KMS-11 (cell line): ENCODE results near the gene UBTD2.

Source experiments
- H2AFZ ChIP-seq: fragments of 200-600 bp; sonication (generic); 2 replicates; pipeline ENCODE4 v1.6.1; 2016; ENCODE audit warnings: antibody characterized with exemption, mixed run types, low read depth
- H3K27ac ChIP-seq: fragments of 200-600 bp; sonication (generic); 2 replicates; pipeline ENCODE4 v1.6.1; 2016; ENCODE audit warnings: mild to moderate bottlenecking, mixed run types
- H3K27me3 ChIP-seq: fragments of 200-600 bp; sonication (generic); 2 replicates; pipeline ENCODE4 v1.6.1; 2017; ENCODE audit warnings: mild to moderate bottlenecking, low read depth, mixed run types, moderate library complexity; ENCODE audit not compliant: insufficient read depth
- H3K36me3 ChIP-seq: fragments of 200-600 bp; sonication (generic); 2 replicates; pipeline ENCODE4 v1.6.1; 2017; ENCODE audit warnings: mild to moderate bottlenecking, mixed run types; ENCODE audit not compliant: insufficient read depth
- H3K4me1 ChIP-seq: fragments of 200-600 bp; sonication (generic); 2 replicates; pipeline ENCODE4 v1.6.1; 2016; ENCODE audit warnings: mild to moderate bottlenecking, low read depth, mixed run types; ENCODE audit not compliant: poor library complexity, severe bottlenecking
- H3K4me2 ChIP-seq: fragments of 200-600 bp; sonication (generic); 2 replicates; pipeline ENCODE4 v1.7.0; 2016; ENCODE audit warnings: mild to moderate bottlenecking, mixed run types
- H3K4me3 ChIP-seq: fragments of 200-600 bp; sonication (generic); IDR thresholded peaks from 2 replicates; pipeline ENCODE4 v1.6.1; 2017; ENCODE audit warnings: low read depth, low read length, mixed read lengths; ENCODE audit not compliant: insufficient read depth
- H3K79me2 ChIP-seq: fragments of 200-600 bp; sonication (generic); 2 replicates; pipeline ENCODE4 v1.6.1; 2016; ENCODE audit warnings: low read depth, mixed run types; ENCODE audit not compliant: insufficient read depth
- H3K9ac ChIP-seq: fragments of 200-600 bp; sonication (generic); 2 replicates; pipeline ENCODE4 v1.6.1; 2016; ENCODE audit warnings: mild to moderate bottlenecking, mixed run types
- H4K20me1 ChIP-seq: fragments of 200-600 bp; sonication (generic); 2 replicates; pipeline ENCODE4 v1.6.1; 2016; ENCODE audit warnings: mild to moderate bottlenecking, mixed run types; ENCODE audit not compliant: insufficient read depth
- TF ChIP-seq, protein P1 (sequence below): fragments of 200-600 bp; sonication (generic); conservative IDR thresholded peaks from 2 replicates; pipeline ENCODE4 v1.6.1; 2017; ENCODE audit warnings: low read depth, mild to moderate bottlenecking, antibody characterized with exemption, low read length, moderate library complexity, mixed read lengths

UBTD2 gene

DNA sequence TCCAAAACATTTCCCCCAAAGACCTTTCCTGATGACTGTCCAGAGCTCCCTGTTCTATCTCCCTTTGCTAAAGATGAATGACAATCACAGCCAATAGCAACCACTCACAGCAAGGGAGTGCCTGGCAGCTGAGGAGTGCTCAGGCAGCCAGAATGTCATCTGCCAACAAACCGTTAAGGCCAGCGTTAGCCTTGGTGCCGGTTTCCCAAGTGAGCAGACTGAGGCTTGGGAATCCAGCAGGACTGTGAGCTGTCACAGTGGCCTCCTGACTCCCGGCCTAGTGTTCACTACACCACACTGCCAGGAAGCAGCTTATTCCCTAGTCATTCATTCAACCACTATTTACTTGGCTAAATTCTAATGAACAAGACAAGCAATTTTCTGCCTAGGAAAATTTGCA, 120.2 kb downstream of the UBTD2 start:
- H3K79me2 ChIP-seq: no peaks in the 10 kb centered on the region
- H3K9ac ChIP-seq: no peak overlapping the region
- H3K4me2 ChIP-seq: no peak overlapping the region
- TF ChIP-seq, protein P1, sequence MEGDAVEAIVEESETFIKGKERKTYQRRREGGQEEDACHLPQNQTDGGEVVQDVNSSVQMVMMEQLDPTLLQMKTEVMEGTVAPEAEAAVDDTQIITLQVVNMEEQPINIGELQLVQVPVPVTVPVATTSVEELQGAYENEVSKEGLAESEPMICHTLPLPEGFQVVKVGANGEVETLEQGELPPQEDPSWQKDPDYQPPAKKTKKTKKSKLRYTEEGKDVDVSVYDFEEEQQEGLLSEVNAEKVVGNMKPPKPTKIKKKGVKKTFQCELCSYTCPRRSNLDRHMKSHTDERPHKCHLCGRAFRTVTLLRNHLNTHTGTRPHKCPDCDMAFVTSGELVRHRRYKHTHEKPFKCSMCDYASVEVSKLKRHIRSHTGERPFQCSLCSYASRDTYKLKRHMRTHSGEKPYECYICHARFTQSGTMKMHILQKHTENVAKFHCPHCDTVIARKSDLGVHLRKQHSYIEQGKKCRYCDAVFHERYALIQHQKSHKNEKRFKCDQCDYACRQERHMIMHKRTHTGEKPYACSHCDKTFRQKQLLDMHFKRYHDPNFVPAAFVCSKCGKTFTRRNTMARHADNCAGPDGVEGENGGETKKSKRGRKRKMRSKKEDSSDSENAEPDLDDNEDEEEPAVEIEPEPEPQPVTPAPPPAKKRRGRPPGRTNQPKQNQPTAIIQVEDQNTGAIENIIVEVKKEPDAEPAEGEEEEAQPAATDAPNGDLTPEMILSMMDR: no peak
- H3K4me1 ChIP-seq: no peaks in the 10 kb centered on the region
- H2AFZ ChIP-seq: no peak overlapping the region
- H3K27me3 ChIP-seq: no peaks in the 10 kb centered on the region
- H3K27ac ChIP-seq: no peak overlapping the region
- H4K20me1 ChIP-seq: no peaks in the 10 kb centered on the region
- no peak overlapping the region for H3K4me3 ChIP-seq
- no peaks in the 10 kb centered on the region for H3K36me3 ChIP-seq

DNA sequence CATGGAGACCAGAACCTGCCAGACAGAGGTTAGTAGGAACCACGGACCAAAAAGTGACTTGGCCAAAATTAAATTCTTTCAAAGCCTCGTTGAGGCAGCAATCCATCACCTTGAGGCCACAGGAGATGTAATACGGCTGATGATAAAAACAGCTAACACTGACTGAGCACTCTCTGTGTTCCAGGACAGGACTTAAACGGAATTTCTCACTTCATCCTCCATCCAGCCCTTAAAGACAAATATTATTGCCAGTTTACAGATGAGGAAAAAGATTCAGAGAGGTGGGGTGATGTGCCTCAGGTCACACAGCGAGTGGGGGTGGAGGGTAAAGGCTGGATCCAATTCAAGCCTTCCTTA, 120.6 kb downstream of the UBTD2 start:
- Histone ChIP-seq H3K27ac (no peak overlapping the region), H3K4me2 (no peak overlapping the region), H3K4me3 (no peak overlapping the region), H3K27me3 (no peaks in the 10 kb centered on the region), H3K79me2 (no peaks in the 10 kb centered on the region), H4K20me1 (no peaks in the 10 kb centered on the region), H3K36me3 (no peaks in the 10 kb centered on the region), H3K9ac (no peak overlapping the region), H2AFZ (no peak overlapping the region), H3K4me1 (no peaks in the 10 kb centered on the region)
- TF ChIP-seq, protein P1: no peak

DNA sequence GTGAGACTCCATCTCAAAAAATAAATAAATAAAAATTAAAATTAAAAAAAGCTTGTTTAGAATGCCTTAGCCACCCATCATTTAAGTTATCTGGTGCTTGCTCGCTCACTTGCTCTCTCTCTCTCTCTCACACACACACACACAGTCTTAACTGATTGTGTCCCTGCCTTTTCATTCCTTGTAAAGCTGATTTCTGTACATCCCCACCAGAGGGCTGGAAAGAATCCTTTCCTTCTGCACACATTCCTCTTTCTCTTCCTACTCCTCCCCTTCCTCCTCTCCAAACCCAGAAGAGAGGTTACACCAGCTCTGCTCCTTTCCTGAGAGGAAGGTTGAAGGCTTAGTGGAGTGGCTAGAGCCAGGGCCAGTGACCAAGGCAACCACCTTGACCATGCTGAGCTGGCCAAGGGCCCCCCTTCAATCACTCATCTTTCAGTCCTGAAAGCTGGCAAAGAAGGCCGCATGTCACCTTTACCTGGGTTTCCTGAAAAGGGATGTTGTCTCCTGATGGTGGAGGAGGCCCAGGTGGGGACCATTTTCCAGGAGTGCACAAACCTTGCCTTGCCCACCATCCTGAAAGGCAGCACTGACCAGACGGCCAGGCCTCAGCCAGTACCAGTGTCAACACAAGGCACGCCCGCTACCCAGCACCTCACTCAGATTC, 121.1 kb downstream of the UBTD2 start:
- H3K27me3 ChIP-seq: no peaks in the 10 kb centered on the region
- no peak overlapping the region for H3K4me2 ChIP-seq
- no peaks in the 10 kb centered on the region for H3K36me3 ChIP-seq
- TF ChIP-seq, protein P1: no peak
- H3K79me2 ChIP-seq: no peaks in the 10 kb centered on the region
- no peak overlapping the region for H3K4me3 ChIP-seq
- no peak overlapping the region for H2AFZ ChIP-seq
- H3K9ac ChIP-seq: no peak overlapping the region
- no peak overlapping the region for H3K27ac ChIP-seq
- no peaks in the 10 kb centered on the region for H4K20me1 ChIP-seq
- H3K4me1 ChIP-seq: no peaks in the 10 kb centered on the region

DNA sequence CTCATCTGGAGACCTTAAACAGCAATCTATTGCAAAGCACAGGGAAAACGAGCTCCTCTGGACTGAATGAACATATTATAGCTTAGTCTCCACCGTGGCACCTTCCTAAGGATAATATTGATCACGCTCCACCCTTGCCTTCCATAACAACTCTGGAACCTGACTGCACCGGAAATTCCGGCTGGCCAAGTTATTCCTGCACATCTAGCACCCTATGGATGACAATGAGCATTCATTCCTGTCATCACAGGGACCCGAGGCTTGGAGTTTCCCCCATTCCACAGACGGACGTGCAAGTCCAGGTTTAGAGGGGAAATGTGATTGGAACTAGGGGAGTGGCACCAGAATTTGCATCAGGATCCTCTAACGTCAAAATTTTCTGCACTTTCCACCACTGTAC, 123.1 kb downstream of the UBTD2 start:
- H4K20me1 ChIP-seq: no peaks in the 10 kb centered on the region
- TF ChIP-seq, protein P1: no peak
- no peak overlapping the region for H3K27ac ChIP-seq
- H3K4me2 ChIP-seq: no peak overlapping the region
- H3K4me1 ChIP-seq: peaks cover 3% of the 10 kb centered on the region
- H3K27me3 ChIP-seq: no peaks in the 10 kb centered on the region
- no peak overlapping the region for H3K9ac ChIP-seq
- no peaks in the 10 kb centered on the region for H3K36me3 ChIP-seq
- no peak overlapping the region for H2AFZ ChIP-seq
- no peak overlapping the region for H3K4me3 ChIP-seq
- H3K79me2 ChIP-seq: no peaks in the 10 kb centered on the region
